ENCODE results near the gene ETV7. TPM values are rescaled to one million over a fixed set of nuclear protein-coding genes. Genes with fewer than 3 reads are reported as not detected.

Gene ETV7
- total RNA-seq, 3 donors from 2014 or later: 0.44 to 0.98 (median 0.80) TPM

- H3K36me3 ChIP-seq: no peaks in the 10 kb centered on the region
- H3K27me3 ChIP-seq: no peaks in the 10 kb centered on the region
- no peak for DNase-seq (ENCODE audit: low spot score in 2 of 2)
- H3K27ac ChIP-seq: no peak overlapping the region
- no peaks in the 10 kb centered on the region for H3K4me1 ChIP-seq
- H3K9me3 ChIP-seq: no peaks in the 10 kb centered on the region
- no peak overlapping the region for H3K4me3 ChIP-seq
- TF ChIP-seq POLR2AphosphoS5 (IDR thresholded peaks at IDR 0.05): no peak
- TF ChIP-seq POLR2A (IDR thresholded peaks at IDR 0.05): no peak
- TF ChIP-seq CTCF (IDR thresholded peaks at IDR 0.05): no peak
- intact Hi-C loops (cut with DNase I; ENCODE audit: low total_unique reads): no loop called here
Observed at GRCh38 chr6:36384095-36384494, 3.4 kb downstream of the ETV7 start.

- Histone ChIP-seq H3K27ac (no peak overlapping the region), H3K9me3 (no peaks in the 10 kb centered on the region), H3K4me1 (no peaks in the 10 kb centered on the region), H3K36me3 (no peaks in the 10 kb centered on the region), H3K27me3 (no peaks in the 10 kb centered on the region), H3K4me3 (no peak overlapping the region)
- intact Hi-C loops (cut with DNase I; ENCODE audit: low total_unique reads): no loop called here
- DNase-seq (ENCODE audit: low spot score in 2 of 2): no peak
- TF ChIP-seq CTCF (IDR thresholded peaks at IDR 0.05): no peak
- no peak for TF ChIP-seq POLR2AphosphoS5 (IDR thresholded peaks at IDR 0.05)
Observed at GRCh38 chr6:36383606-36384005, 3.9 kb downstream of the ETV7 start.

GRCh38 chr6:36382976-36383375, 4.5 kb downstream of the ETV7 start:
- no peak for TF ChIP-seq POLR2AphosphoS5 (IDR thresholded peaks at IDR 0.05)
- TF ChIP-seq POLR2A (IDR thresholded peaks at IDR 0.05): no peak
- TF ChIP-seq CTCF (IDR thresholded peaks at IDR 0.05): no peak
- Histone ChIP-seq H3K4me3 (no peak overlapping the region), H3K27ac (no peak overlapping the region), H3K9me3 (no peaks in the 10 kb centered on the region), H3K36me3 (no peaks in the 10 kb centered on the region), H3K4me1 (no peaks in the 10 kb centered on the region), H3K27me3 (no peaks in the 10 kb centered on the region)
- DNase-seq (ENCODE audit: low spot score in 2 of 2): no peak
- intact Hi-C loops (cut with DNase I; ENCODE audit: low total_unique reads): no loop called here

- Histone ChIP-seq H3K9me3 (no peaks in the 10 kb centered on the region), H3K4me3 (no peak overlapping the region), H3K27me3 (no peaks in the 10 kb centered on the region), H3K27ac (no peak overlapping the region), H3K4me1 (no peaks in the 10 kb centered on the region), H3K36me3 (no peaks in the 10 kb centered on the region)
- intact Hi-C loops (cut with DNase I; ENCODE audit: low total_unique reads): no loop called here
- TF ChIP-seq CTCF (IDR thresholded peaks at IDR 0.05) (no peak), POLR2AphosphoS5 (IDR thresholded peaks at IDR 0.05) (no peak), POLR2A (IDR thresholded peaks at IDR 0.05) (no peak)
- no peak for DNase-seq (ENCODE audit: low spot score in 2 of 2)
Observed at GRCh38 chr6:36381502-36382389, 5.7 kb downstream of the ETV7 start.

- TF ChIP-seq POLR2AphosphoS5 (IDR thresholded peaks at IDR 0.05) (no peak), POLR2A (IDR thresholded peaks at IDR 0.05) (no peak), CTCF (IDR thresholded peaks at IDR 0.05) (no peak)
- intact Hi-C loops (cut with DNase I; ENCODE audit: low total_unique reads): no loop called here
- H3K36me3 ChIP-seq: no peaks in the 10 kb centered on the region
- H3K9me3 ChIP-seq: no peaks in the 10 kb centered on the region
- H3K4me1 ChIP-seq: no peaks in the 10 kb centered on the region
- DNase-seq (ENCODE audit: low spot score in 2 of 2): no peak
- H3K27ac ChIP-seq: no peak overlapping the region
- H3K27me3 ChIP-seq: no peaks in the 10 kb centered on the region
- H3K4me3 ChIP-seq: no peak overlapping the region
Observed at GRCh38 chr6:36380166-36380565, 7.3 kb downstream of the ETV7 start.

Data from breast epithelium (tissue), 4 donors.